GM23248 (cell line): ENCODE data around the gene HORMAD1.

Source experiments
- EZH2 ChIP-seq: fragments of 200-600 bp; sonication (generic); IDR thresholded peaks from 2 replicates; pipeline ENCODE4 v1.6.1; 2018; ENCODE audit warnings: antibody characterized with exemption, mild to moderate bottlenecking; ENCODE audit not compliant: insufficient read depth, poor library complexity, severe bottlenecking
- EZH2phosphoT487 ChIP-seq: fragments of 200-600 bp; sonication (generic); IDR thresholded peaks from 2 replicates; pipeline ENCODE4 v1.6.1; 2018; ENCODE audit warnings: antibody characterized with exemption, moderate library complexity, mild to moderate bottlenecking, low read depth; ENCODE audit not compliant: insufficient read depth

DNA sequence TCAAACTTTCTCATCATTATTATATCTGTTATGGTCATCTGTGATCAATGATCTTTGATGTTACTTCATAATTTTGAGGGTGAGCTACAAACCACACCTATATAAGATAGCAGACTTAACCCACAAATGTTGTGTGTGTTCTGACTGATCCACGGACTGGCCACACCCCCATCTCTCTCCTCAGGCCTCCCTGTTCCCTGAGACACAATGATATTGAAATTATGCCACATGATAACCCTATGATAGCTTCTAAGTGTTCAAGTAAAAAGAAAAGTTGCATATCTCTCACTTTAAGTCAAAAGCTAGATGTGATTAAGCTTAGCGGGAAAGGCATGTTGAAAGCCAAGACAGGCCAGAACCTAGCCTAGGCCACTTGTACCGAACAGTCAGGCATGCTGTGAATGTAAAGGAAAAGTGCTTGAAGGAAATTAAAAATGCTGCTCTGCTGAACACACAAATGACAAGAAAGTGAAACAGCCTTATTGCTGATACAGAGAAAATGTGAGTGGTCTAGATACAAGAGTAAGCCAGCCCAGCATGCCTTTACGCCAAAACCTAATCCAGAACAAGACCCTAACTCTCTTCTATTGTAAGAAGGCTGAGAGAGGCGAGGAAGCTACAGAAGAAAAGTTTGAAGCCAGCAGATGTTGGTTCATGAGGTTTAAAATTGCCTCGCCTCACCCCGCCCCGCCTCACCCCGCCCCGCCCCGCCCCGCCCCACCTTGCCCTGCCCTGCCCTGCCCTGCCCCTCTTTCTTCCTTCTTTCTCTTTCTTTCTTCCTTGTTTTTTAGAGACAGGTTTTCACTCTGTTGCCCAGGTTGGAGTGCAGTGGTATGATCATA is 28.4 kb upstream of the HORMAD1 start:
- TF ChIP-seq EZH2 (no peak), EZH2phosphoT487 (no peak)
